Endothelial cell of umbilical vein (primary cell): ENCODE data around the gene FZD10. TPM values are rescaled to one million over a fixed set of nuclear protein-coding genes. Genes with fewer than 3 reads are reported as not detected.

Source experiments
- BruUV-seq: library from RNA; stranded (reverse); fragments of 400-500 nt; replicated peaks from 2 replicates; lab custom pipeline; 2021; lab: Mats Ljungman, UMichigan
- CTCF ChIA-PET: fragments of 300-600, 350-600 bp; sonication (Branson Sonifier 250); formaldehyde crosslinking; loops from one replicate; lab custom pipeline; 2021; ENCODE audit warnings: antibody characterized with exemption, inconsistent platforms; lab: Charles Lee
- POLR2A ChIA-PET: fragments of 300-600, 350-600 bp; sonication (Branson Sonifier 250); formaldehyde crosslinking; loops from one replicate; lab custom pipeline; 2021; ENCODE audit warnings: antibody characterized with exemption, inconsistent platforms; lab: Charles Lee
- DNase-seq: peaks from one replicate; pipeline ENCODE4 v3.0.0-alpha.2; 2011; ENCODE audit warnings: low read depth, low spot score
- FAIRE-seq: peaks from 2 replicates; lab custom pipeline; 2011; peaks lifted over from hg19 to GRCh38; lab: Jason Lieb, UNC
- H2AFZ ChIP-seq: 2 replicates; pipeline ENCODE4 v1.6.0; 2012; ENCODE audit warnings: low read depth, low read length, control low read depth, inconsistent platforms
- H3K27ac ChIP-seq: 2 replicates; pipeline ENCODE4 v1.5.1; 2011; ENCODE audit warnings: low read depth, mild to moderate bottlenecking, control low read depth, low read length, moderate library complexity; ENCODE audit not compliant: insufficient read depth
- H3K27me3 ChIP-seq, 2 experiments: 2 replicates each; pipeline versions ENCODE4 v1.6.0 to v1.6.1; 2011; ENCODE audit warnings: low read length in 2 of 2, mixed read lengths in 1 of 2; ENCODE audit not compliant: control insufficient read depth in 2 of 2, insufficient read depth in 2 of 2
- H3K36me3 ChIP-seq, 2 experiments: 2 replicates in 1 of 2; 3 replicates in 1 of 2; pipeline ENCODE4 v1.5.1; 2011; ENCODE audit warnings: low read length in 2 of 2, mild to moderate bottlenecking in 1 of 2, moderate library complexity in 1 of 2; ENCODE audit not compliant: control insufficient read depth in 2 of 2, insufficient read depth in 2 of 2; ENCODE audit errors: extremely low read depth in 1 of 2
- H3K4me1 ChIP-seq: 3 replicates; pipeline ENCODE4 v1.5.1; 2011; ENCODE audit warnings: mild to moderate bottlenecking, low read length; ENCODE audit not compliant: control insufficient read depth, insufficient read depth; ENCODE audit errors: extremely low read depth
- H3K4me2 ChIP-seq: 2 replicates; pipeline ENCODE4 v1.6.1; 2011; ENCODE audit warnings: low read length, control low read depth, mixed read lengths; ENCODE audit not compliant: insufficient read depth
- H3K4me3 ChIP-seq, 3 experiments: fragments of 200-600 bp in 1 of 3; sonication (generic), shearing (Covaris generic) in 1 of 3; replicated peaks in 1 of 3; 2 replicates each; pipeline ENCODE4 v1.5.1; 2011 to 2016; ENCODE audit warnings: control low read depth in 3 of 3, low read length in 3 of 3, mild to moderate bottlenecking in 2 of 3, inconsistent platforms in 1 of 3, low read depth in 1 of 3, moderate library complexity in 1 of 3; ENCODE audit not compliant: insufficient read depth in 1 of 3
- H3K79me2 ChIP-seq: 2 replicates; pipeline ENCODE4 v1.6.0; 2012; ENCODE audit warnings: low read length, inconsistent platforms; ENCODE audit not compliant: control insufficient read depth, insufficient read depth
- H3K9ac ChIP-seq: replicated peaks from 2 replicates; pipeline ENCODE3; 2011; ENCODE audit warnings: low read length, control low read depth; ENCODE audit not compliant: insufficient read depth; ENCODE audit errors: extremely low read depth
- H3K9me1 ChIP-seq: replicated peaks from 3 replicates; pipeline ENCODE4 v1.6.0; 2011; ENCODE audit warnings: mild to moderate bottlenecking, low read length; ENCODE audit not compliant: control insufficient read depth, insufficient read depth; ENCODE audit errors: extremely low read depth
- H3K9me3 ChIP-seq: replicated peaks from 2 replicates; pipeline ENCODE4 v1.5.1; 2012; ENCODE audit warnings: low read length, inconsistent platforms; ENCODE audit not compliant: control insufficient read depth, insufficient read depth
- H4K20me1 ChIP-seq: replicated peaks from 2 replicates; pipeline ENCODE3; 2011; ENCODE audit warnings: mild to moderate bottlenecking, low read length; ENCODE audit not compliant: control insufficient read depth, insufficient read depth; ENCODE audit errors: extremely low read depth
- EZH2 ChIP-seq: IDR thresholded peaks from 2 replicates; pipeline ENCODE4 v1.6.1; 2012; ENCODE audit warnings: borderline replicate concordance, low read depth, mild to moderate bottlenecking, moderate library complexity, low read length, inconsistent platforms; ENCODE audit not compliant: severe bottlenecking
- FOS ChIP-seq: IDR thresholded peaks from 2 replicates; pipeline ENCODE4 v1.6.1; 2011; ENCODE audit warnings: mild to moderate bottlenecking, low read length, moderate library complexity, borderline replicate concordance; ENCODE audit not compliant: insufficient read depth
- GATA2 ChIP-seq: IDR thresholded peaks from 2 replicates; pipeline ENCODE4 v1.7.0; 2011; ENCODE audit warnings: low read depth, mild to moderate bottlenecking, moderate library complexity, mixed read lengths, low read length; ENCODE audit not compliant: insufficient read length, insufficient read depth
- JUN ChIP-seq: IDR thresholded peaks from 2 replicates; pipeline ENCODE4 v1.6.1; 2011; ENCODE audit warnings: borderline replicate concordance, low read depth; ENCODE audit not compliant: insufficient read length, insufficient read depth
- MYC ChIP-seq: IDR thresholded peaks from one replicate; pipeline ENCODE4 v1.6.1; 2011; ENCODE audit warnings: mild to moderate bottlenecking, low read depth, low read length
- POLR2A ChIP-seq: IDR thresholded peaks from 2 replicates; pipeline ENCODE4 v1.6.1; 2012; ENCODE audit warnings: low read depth, mild to moderate bottlenecking, control low read depth, low read length
- dilution Hi-C: fragments of 300-500 bp; cut with MboI; formaldehyde crosslinking; loops from one replicate; pipeline ENCODE4 v1.15.0; 2019; ENCODE audit warnings: low sequenced_read_pairs; ENCODE audit not compliant: extremely low pct_ligation_motif_present
- intact Hi-C: fragments of 100-400 bp; cut with micrococcal nuclease; formaldehyde crosslinking; loops from one replicate; pipeline ENCODE4 v1.10.0; 2022
- polyA plus RNA-seq, 4 experiments: library from polyadenylated mRNA; depleted of rRNA in 3 of 4; stranded (reverse) in 3 of 4; unstranded in 1 of 4; fragments of >200 nt; gene quantifications; 2 replicates each; pipeline versions ENCODE4 v1.2.1 to v1.2.3, GENCODE V29; 2011 to 2012; ENCODE audit warnings: missing spikeins in 1 of 4
- total RNA-seq: library from RNA; stranded (reverse); gene quantifications from 2 replicates; pipeline ENCODE4 v1.2.3, GENCODE V29; 2021
- TF ChIP-seq, protein P1 (sequence below): IDR thresholded peaks from 2 replicates; pipeline ENCODE4 v1.6.1; 2011; ENCODE audit not compliant: insufficient read depth, insufficient read length

The FZD10 gene
- total and polyA plus RNA-seq, 2 donors (not counting 3 experiments of a cell fraction or from before 2014, with no cell fraction given) = not detected

- Histone ChIP-seq H3K9me3 (peaks cover 2% of the 10 kb centered on the region), H3K27me3 (no peaks in the 10 kb centered on the region), H3K36me3 (no peaks in the 10 kb centered on the region), H3K27ac (no peak overlapping the region), H3K4me1 (no peaks in the 10 kb centered on the region), H4K20me1 (no peaks in the 10 kb centered on the region), H3K79me2 (no peaks in the 10 kb centered on the region), H3K4me3 (no peak overlapping the region), H3K9ac (no peak overlapping the region), H3K9me1 (no peaks in the 10 kb centered on the region), H3K4me2 (no peak overlapping the region), H2AFZ (no peak overlapping the region)
- FAIRE-seq = no peak
- dilution Hi-C loops = no loop called here
- TF ChIP-seq EZH2 = no peak
- TF ChIP-seq JUN = no peak
- POLR2A ChIA-PET = no interaction called here
- DNase-seq = no peak
- intact Hi-C loops = no loop called here
- CTCF ChIA-PET = no interaction called here
- BruUV-seq = no TSS peak
These were observed 8.3 kb downstream of the FZD10 start for GRCh38 chr12:130170611-130171010.

GRCh38 chr12:130177635-130178242 lies 15.5 kb downstream of the FZD10 start:
- DNase-seq (no peak), FAIRE-seq (no peak)
- no peaks in the 10 kb centered on the region for H3K4me1 ChIP-seq
- intact Hi-C loops = no loop called here
- no peak overlapping the region for H3K27ac ChIP-seq
- POLR2A ChIA-PET = no interaction called here
- no peaks in the 10 kb centered on the region for H3K79me2 ChIP-seq
- no peak for TF ChIP-seq JUN
- TF ChIP-seq MYC = no peak
- no peak for TF ChIP-seq POLR2A
- TF ChIP-seq GATA2 = no peak
- TF ChIP-seq EZH2 = no peak
- TF ChIP-seq, protein P1, sequence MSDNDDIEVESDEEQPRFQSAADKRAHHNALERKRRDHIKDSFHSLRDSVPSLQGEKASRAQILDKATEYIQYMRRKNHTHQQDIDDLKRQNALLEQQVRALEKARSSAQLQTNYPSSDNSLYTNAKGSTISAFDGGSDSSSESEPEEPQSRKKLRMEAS = no peak
- TF ChIP-seq FOS = no peak
- BruUV-seq = no TSS peak
- H3K4me2 ChIP-seq = no peak overlapping the region
- H4K20me1 ChIP-seq = no peaks in the 10 kb centered on the region
- no peak overlapping the region for H2AFZ ChIP-seq
- H3K9me1 ChIP-seq = no peaks in the 10 kb centered on the region
- H3K4me3 ChIP-seq = no peak overlapping the region
- CTCF ChIA-PET = no interaction called here
- no peaks in the 10 kb centered on the region for H3K27me3 ChIP-seq
- peaks cover 5% of the 10 kb centered on the region for H3K9me3 ChIP-seq
- no peak overlapping the region for H3K9ac ChIP-seq
- no peaks in the 10 kb centered on the region for H3K36me3 ChIP-seq
- dilution Hi-C loops = no loop called here
